GM04503 (cell line): ENCODE measurements around the gene NPC1L1.
"Not testable (repeated sequence)": the region's sequence is repeated elsewhere in the genome, so short reads cannot be mapped to it uniquely, and the experiment has no call there.

ENCODE experiments used
- DNase-seq: peaks from one replicate; pipeline ENCODE4 v3.0.0-alpha.2; 2012; ENCODE audit warnings: low read depth

The NPC1L1 gene

GRCh38 chr7:44534501-44534900 lies 6.6 kb downstream of the NPC1L1 start:
- no peak for DNase-seq

- DNase-seq, result no peak
Measured at GRCh38 chr7:44534087-44534486, 7.0 kb downstream of the NPC1L1 start.

- no peak for DNase-seq
Measured at GRCh38 chr7:44533301-44534055, 7.7 kb downstream of the NPC1L1 start.

DNA sequence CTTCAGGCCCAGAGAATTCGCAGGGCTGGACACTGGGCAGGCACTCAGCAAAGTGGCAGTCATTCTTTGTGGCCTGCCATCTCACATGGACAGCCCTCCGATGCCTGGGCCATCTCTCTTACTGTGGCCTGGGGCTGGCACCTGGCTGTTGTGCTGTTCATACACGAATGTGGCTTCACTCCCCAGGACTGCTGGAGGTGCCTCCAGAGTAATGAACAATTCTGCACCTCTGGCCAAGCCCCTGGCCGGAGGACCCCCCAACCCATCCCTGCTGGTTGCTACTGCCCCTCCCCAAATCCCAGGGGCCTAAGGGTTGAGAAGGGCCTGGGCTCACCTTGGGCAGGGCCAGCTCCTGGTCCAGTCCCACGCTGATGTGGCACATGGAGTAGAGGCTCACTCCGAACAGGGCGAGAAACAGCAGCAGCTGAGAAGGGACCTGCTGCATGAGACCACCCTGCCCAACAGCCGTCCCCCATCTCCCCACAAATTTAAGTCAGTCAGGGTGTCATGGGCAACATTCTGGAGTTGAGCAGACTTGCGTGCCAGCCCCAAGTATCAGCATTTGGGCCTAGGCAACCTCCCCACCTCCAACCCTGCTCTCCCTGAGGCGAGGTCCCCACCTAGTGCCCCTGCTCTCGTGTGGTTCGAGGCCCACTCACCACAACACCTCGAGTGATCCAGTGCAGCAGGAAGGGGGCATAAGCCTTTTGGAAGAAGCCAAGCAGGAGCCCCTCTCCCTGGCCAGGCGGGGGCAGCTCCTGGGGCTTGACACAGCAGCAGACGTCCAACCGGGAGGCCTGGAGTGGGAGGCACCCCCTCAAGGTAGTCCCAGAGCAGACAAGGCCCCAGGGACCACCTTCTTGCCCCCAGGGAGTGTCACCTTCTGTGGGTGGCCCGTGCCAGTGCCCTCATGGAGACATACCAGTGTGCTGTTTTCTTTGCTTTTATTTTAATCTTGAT lies 9.4 kb downstream of the NPC1L1 start:
- DNase-seq, result no peak

DNA sequence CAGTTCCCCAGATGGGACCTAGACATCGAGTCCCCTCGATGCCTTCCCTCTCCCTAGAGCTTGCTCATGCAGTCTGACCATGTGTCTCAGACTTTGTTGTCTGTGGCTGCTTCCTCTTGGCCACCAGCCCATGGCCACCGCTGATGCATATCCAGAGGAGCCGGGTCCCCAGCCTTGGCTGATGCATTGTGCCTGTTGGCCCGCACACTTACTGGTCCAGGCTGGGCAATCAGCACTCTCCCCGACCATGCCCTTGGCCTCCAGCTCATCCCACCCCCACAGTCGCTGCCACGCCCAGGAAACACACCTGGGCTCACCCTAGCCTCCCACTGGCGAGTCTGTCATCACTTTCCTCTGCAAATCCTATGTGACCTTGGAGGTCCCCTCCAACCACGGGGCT lies 10.1 kb downstream of the NPC1L1 start:
- DNase-seq, result no peak

DNA sequence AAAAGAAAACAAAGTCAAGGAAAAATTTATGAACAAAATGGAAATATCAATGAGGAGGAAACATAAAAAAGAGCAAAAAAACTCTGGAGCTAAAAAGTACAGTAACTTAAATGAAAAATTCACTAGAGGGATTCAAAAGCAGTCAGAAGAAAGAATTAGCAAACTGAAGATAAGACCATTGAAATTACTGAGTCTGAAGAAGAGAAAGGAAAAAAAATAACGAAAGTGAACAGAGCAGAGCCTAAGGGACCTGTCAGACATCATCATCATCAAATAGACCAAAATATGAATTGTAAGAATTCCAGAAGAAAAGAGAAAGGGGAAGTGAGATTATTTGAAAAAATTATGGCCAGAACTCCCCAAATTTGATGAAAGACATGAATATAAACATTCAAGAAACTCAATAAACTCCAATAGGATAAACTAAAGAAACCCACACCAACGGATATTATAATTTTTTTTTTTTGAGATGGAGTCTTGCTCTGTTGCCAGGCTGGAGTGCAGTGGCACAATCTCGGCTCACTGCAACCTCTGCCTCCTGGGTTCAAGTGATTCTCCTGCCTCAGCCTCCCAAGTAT lies 16.2 kb downstream of the NPC1L1 start:
- DNase-seq, result no peak

DNA sequence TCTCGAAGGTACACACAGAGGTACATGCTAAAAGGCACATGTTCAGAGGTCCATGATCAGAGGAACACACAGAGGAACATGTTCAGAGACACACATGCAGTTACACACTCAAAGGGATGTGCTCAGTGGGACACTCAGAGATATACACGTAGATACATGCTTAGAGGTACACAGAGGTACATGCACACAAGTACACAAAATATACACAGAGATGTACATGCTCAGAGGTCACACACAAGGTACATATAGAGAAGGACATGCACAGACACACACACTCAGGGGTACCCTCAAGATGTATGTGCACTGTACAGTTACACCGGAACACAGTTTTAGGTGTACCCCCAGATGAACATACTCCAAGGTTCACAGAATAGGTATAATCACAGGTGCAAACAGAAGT lies 18.8 kb downstream of the NPC1L1 start:
- DNase-seq, result no peak

DNA sequence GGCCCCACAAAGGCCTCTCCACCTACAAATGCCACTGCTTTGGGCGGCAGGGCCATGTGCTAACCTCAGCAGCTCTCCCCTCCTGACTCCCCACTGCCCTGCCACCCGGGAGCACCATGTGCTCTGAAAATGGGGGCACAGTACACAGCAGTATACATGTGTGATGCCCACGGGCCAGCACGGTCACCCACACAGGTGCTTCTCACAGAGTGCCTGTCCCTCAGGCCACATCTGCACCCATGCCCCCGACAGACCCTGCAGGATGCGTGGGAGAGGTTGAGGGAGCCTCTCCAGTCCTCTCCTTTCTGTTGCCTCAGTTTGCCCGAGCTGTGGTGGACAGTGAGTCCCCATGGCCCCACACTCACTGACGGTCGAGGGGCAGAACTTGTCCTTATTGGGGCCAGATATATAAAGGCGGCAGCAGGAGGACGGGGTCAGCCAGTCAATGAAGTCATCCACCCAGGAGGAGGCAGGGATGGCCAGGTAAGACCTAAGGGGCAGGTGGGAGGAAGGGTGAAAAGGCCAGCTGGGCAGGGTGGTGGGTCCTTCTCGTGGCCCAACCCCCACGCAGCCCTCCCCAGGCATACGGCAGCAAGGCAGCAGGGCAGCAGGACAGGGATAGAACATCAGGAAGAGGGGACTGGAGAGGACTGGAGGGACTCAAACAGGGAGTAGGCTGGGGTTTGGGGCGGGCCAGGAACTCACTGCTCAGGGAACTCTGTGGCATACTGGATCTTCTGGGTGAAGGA lies 19.6 kb downstream of the NPC1L1 start:
- no peak for DNase-seq

DNA sequence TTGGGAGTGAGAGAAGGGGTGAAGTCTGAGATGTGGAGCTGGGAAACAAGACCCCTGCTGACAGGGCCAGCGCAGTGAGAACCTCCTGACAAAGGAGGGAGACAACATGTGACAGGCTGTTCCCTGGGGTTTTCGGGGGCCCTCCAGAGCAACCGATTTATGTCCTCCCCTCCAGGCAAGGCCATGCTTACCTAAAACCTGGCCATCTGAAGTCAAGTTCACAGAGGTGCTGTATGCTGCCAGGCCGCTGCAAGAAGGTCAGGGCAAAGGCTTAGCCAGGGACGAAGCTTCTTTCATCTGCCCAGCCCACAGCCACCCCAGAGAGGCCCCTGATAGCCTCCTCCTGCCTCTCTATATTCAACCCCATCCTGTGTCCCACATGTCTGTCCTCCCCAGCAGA lies 20.6 kb downstream of the NPC1L1 start:
- DNase-seq, result no peak

- no peak for DNase-seq
Measured at GRCh38 chr7:44519546-44519945, 21.6 kb downstream of the NPC1L1 start.

DNA sequence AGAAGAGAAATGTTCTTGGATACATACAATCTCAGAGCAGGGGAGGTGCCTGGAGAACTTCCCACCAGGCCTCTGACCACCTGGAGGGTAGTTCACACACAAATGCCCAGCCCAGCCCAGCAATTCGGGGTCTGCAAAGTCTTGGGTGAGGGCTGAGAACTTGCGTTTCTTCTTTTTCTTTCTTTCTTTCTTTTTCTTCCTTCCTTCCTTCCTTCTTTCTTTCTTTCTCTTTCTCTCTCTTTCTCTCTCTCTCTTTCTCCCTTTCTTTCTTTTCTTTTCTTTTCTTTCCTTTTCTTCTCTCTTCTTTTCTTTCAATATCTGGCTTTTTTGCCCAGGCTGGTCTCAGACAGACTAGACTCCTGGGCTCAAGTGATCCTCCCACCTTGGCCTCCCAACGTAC lies 22.4 kb downstream of the NPC1L1 start:
- DNase-seq, result no peak

GRCh38 chr7:44517175-44517574 lies 24.0 kb downstream of the NPC1L1 start:
- DNase-seq, result no peak

DNA sequence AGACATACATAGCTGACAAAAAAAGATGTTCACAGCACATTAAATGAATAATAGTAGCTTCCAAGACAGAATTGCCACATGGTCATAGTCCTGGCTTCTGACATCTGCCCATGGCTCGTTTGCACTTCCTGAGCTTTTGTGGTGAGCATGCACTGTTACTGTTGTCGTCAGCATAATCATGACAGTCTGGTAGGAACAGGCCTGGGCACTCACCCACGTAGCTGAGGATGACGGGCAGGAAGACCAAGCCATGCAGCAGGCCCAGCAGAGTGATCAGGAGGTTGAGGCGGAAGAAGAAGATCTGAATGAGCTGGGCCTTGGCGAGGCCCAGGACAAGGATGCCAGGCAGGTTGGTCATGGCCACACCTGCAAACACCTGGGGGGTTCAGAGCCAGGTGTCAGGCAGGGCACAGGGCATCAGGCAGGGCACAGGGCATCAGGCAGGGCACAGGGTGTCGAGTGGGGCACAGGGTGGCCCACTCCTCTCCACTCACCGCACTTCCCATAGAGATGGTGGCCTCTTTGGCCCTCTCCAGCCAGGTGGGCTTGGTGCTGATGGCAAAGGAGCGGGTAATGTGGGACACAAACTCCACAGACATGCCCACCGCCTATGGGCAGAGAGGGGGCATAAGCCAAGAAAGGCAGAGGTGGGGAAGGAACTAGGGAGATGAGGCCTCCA lies 25.4 kb downstream of the NPC1L1 start:
- DNase-seq, result no peak

DNA sequence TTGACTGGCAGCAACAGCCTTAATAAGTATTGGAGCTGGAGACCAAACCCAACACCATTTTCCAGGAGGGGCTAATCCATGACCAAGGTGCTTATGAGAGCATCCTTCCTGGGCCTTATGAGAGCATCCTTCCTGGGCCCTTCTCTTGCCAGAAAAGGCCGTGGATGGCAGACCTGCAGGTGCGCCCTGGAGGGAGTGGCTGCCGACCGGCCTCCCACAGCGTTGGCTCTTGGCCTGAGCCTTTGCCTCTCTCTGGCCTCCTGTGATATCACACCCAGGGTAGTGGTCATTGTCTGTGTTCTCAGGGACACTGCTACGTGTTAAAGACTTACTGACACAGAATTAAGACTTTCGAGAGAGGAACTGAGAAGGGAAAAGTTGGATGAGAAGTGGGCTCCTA lies 28.4 kb downstream of the NPC1L1 start:
- DNase-seq, result no peak

DNA sequence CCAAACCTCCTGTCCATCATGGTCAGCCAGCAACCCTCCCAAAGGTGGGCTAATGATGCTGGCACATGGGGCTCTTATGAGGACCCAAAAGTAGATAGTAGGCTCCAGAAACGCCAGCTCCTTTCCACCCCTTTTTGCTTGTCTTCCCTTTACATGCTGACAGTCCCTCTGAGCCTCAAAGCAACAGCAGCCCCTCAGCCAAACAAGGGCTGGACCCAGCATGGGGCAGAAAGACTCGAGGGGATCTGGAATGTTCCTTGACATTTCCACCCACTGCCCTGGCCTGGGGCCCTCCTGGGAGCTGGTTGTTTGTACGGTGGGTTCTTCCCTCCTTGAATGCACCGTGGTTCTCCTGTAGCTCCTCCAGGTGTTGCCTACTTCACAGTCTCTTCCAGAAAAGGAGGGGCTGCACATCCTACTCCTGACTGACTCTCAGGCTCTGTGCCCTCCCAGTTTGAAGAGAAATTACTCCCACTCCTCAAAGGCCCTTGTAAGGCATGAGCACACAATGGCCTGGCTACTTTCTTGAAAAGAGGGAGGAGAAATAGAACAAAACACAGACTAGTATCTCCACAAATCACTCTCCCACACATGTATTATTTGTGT lies 29.2 kb downstream of the NPC1L1 start:
- no peak for DNase-seq

DNA sequence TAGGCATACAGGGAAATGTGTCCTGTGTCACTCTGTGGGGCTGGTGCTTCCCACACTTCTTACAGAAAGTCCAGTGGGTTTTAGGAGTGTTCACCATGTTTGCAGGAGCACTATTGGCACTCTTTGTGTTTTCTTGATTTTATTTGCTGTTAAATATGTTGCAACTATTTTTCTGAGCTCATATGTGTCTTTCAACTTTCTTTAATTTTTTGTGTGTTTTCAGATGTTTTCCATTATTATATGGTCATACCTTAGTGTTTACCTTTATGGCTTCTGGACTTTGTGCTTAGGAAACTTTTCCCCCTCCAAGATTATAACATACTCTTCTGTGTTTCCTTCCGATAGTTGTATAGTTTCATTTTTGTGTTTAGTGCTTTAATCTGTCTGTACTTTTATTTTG lies 29.9 kb downstream of the NPC1L1 start:
- no peak for DNase-seq

DNA sequence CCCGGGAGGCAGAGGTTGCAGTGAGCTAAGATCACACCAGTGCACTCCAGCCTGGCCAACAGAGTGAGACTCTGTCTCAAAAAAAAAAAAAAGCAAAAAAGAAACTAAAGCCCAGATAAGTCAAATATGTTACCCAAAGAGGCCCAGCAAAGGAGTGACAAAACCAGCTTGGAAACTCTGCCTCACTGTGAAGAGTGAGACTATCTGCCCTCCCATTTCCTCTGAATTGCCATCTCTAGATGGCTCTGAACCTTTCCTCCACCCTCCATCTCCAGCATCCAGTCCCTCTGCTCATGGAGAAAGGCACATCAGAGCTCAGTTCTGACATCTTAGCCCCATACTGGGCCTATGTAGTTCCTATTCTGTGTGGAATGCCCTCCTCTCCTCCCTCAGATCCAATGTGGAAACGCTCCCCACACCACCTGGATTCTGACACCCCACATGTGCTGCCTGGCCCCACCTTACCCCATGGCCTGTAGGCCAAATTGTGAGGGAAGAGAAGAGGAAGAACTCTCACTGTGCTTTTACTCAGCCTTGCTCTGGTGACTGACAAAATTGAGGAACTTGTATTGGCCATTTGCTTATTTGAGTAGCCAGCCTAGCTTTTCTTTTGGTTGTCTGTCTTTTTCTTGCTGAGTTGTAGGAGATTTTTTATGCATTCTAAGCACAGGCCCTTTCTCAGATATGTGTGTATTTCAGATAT lies 32.7 kb downstream of the NPC1L1 start:
- no peak for DNase-seq

DNA sequence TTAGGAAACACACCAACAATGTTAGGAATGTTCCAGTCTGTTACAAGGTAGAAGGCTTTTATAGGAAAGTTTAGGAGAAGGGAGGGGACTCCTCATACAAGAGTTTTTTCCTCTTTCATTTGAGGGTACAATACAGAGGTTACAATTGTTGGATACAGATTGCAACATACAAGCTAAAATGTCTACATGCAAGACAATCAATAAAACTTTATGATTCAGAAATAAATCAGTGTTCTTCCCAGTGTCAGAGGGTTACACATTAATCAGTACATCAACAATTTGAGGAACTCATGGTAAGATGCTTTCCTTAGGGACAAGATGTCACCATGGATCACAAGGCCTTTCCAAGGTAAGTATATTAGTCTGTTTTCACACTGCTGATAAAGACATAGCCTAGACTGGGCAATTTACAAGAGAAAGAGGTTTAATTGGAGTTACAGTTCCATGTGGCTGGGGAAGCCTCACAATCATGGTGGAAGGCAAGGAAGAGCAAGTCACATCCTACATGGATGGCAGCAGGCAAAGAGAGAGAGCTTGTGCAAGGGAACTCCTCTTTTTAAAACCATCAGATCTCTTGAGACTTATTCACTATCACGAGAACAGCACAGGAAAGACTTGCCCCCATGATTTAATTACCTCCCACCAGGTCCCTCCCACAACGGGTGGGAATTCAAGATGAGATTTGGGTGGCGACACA lies 34.4 kb downstream of the NPC1L1 start:
- not testable (repeated sequence) for DNase-seq

- DNase-seq, result no peak
Measured at GRCh38 chr7:44505595-44505994, 35.5 kb downstream of the NPC1L1 start.
